Measurements from ENCODE around the gene HAAO. TPM values are rescaled to one million over a fixed set of nuclear protein-coding genes. Genes with fewer than 3 reads are reported as not detected.
A peak's percentile ranks its signal among the peaks of the same experiment; 100 is the strongest.

The HAAO gene
- total RNA-seq, 4 donors from 2014 or later, result 15.7 to 96.9 (median 49.7) TPM

- TF ChIP-seq POLR2A (IDR thresholded peaks at IDR 0.05), result no peak
- no peak for TF ChIP-seq CTCF (IDR thresholded peaks at IDR 0.05)
- no peaks in the 10 kb centered on the region for H3K27me3 ChIP-seq
- H3K27ac ChIP-seq, result no peak overlapping the region
- H3K9me3 ChIP-seq, result no peaks in the 10 kb centered on the region
- DNase-seq, result peak in 2 of 3 donors; percentile 19 to 63
- H3K4me1 ChIP-seq, result peaks cover 0 to 23% (median 1%) of the 10 kb centered on the region in 4 donors
- no peak overlapping the region for H3K4me3 ChIP-seq
- no peaks in the 10 kb centered on the region for H3K36me3 ChIP-seq
Observed at GRCh38 chr2:42722320-42723190, 69.8 kb downstream of the HAAO start.

- no peak for DNase-seq
- peaks cover 0 to 23% (median 1%) of the 10 kb centered on the region in 4 donors for H3K4me1 ChIP-seq
- no peaks in the 10 kb centered on the region for H3K27me3 ChIP-seq
- H3K27ac ChIP-seq, result no peak overlapping the region
- no peak for TF ChIP-seq CTCF (IDR thresholded peaks at IDR 0.05)
- no peak for TF ChIP-seq POLR2A (IDR thresholded peaks at IDR 0.05)
- no peaks in the 10 kb centered on the region for H3K36me3 ChIP-seq
- H3K4me3 ChIP-seq, result no peak overlapping the region
- H3K9me3 ChIP-seq, result no peaks in the 10 kb centered on the region
Observed at GRCh38 chr2:42721898-42722297, 70.5 kb downstream of the HAAO start.

Other genes with a start within 250 kb of the HAAO start
- 10 to 100 TPM; 20.0 to 87.5 (median 34.2) TPM for gene MTA3, start 224.0 kb downstream of the HAAO start, total RNA-seq
- gene OXER1, start 28.4 kb downstream of the HAAO start, total RNA-seq, result 10 to 100 TPM in 2 of 4 donors, 1 to 10 TPM in 2; 8.2 to 25.0 (median 14.5) TPM

Measured in Peyer's patch (tissue), 4 donors.